Activated CD4-positive, CD25-positive, alpha-beta regulatory T cell (primary cell): ENCODE measurements around the gene IL1RAPL2.
"Not testable (repeated sequence)": the region's sequence is repeated elsewhere in the genome, so short reads cannot be mapped to it uniquely, and the experiment has no call there.

Experiments used
- DNase-seq, 4 experiments: peaks; one replicate each; lab custom pipeline; 2025; lab: John Stamatoyannopoulos, UW

The IL1RAPL2 gene

GRCh38 chrX:104670051-104670450, 104.1 kb downstream of the IL1RAPL2 start:
- DNase-seq, result no peak

- not testable (repeated sequence) for DNase-seq
Observed at GRCh38 chrX:104677517-104677916, 111.5 kb downstream of the IL1RAPL2 start.

GRCh38 chrX:104679175-104679574, 113.2 kb downstream of the IL1RAPL2 start:
- DNase-seq, result no peak

GRCh38 chrX:104681214-104681613, 115.2 kb downstream of the IL1RAPL2 start:
- DNase-seq, result no peak

GRCh38 chrX:104684077-104684476, 118.1 kb downstream of the IL1RAPL2 start:
- DNase-seq, result no peak

- DNase-seq, result no peak
Observed at GRCh38 chrX:104695593-104695992, 129.6 kb downstream of the IL1RAPL2 start.

- no peak for DNase-seq
Observed at GRCh38 chrX:104696667-104697066, 130.7 kb downstream of the IL1RAPL2 start.

- no peak for DNase-seq
Observed at GRCh38 chrX:104697294-104697693, 131.3 kb downstream of the IL1RAPL2 start.

- no peak for DNase-seq
Observed at GRCh38 chrX:104707042-104707441, 141.0 kb downstream of the IL1RAPL2 start.

- no peak for DNase-seq
Observed at GRCh38 chrX:104707572-104707971, 141.6 kb downstream of the IL1RAPL2 start.

GRCh38 chrX:104712515-104712914, 146.5 kb downstream of the IL1RAPL2 start:
- no peak for DNase-seq

GRCh38 chrX:104721854-104722253, 155.9 kb downstream of the IL1RAPL2 start:
- DNase-seq, result no peak

GRCh38 chrX:104728456-104728855, 162.5 kb downstream of the IL1RAPL2 start:
- no peak for DNase-seq

- no peak for DNase-seq
Observed at GRCh38 chrX:104742355-104742754, 176.4 kb downstream of the IL1RAPL2 start.

GRCh38 chrX:104745152-104745551, 179.2 kb downstream of the IL1RAPL2 start:
- no peak for DNase-seq

- DNase-seq, result no peak
Observed at GRCh38 chrX:104749951-104750610, 184.1 kb downstream of the IL1RAPL2 start.

GRCh38 chrX:104762641-104763040, 196.6 kb downstream of the IL1RAPL2 start:
- DNase-seq, result no peak

GRCh38 chrX:104789784-104790183, 223.8 kb downstream of the IL1RAPL2 start:
- DNase-seq, result no peak

GRCh38 chrX:104795804-104796203, 229.8 kb downstream of the IL1RAPL2 start:
- DNase-seq, result no peak

GRCh38 chrX:104803219-104803618, 237.2 kb downstream of the IL1RAPL2 start:
- no peak for DNase-seq

- no peak for DNase-seq
Observed at GRCh38 chrX:104806346-104806745, 240.3 kb downstream of the IL1RAPL2 start.

- no peak for DNase-seq
Observed at GRCh38 chrX:104833401-104833800, 267.4 kb downstream of the IL1RAPL2 start.

GRCh38 chrX:104842646-104843045, 276.6 kb downstream of the IL1RAPL2 start:
- DNase-seq, result no peak

- no peak for DNase-seq
Observed at GRCh38 chrX:104852241-104852640, 286.2 kb downstream of the IL1RAPL2 start.
